SK-N-SH (cell line): ENCODE measurements around the gene MAG. TPM values are rescaled to one million over a fixed set of nuclear protein-coding genes. Genes with fewer than 3 reads are reported as not detected.

Experiments
- CTCF ChIA-PET: fragments of 300-600, 350-600 bp; formaldehyde crosslinking; extraction: SDS; loops from one replicate; lab custom pipeline; 2021; lab: Yijun Ruan, JAX
- POLR2A ChIA-PET: fragments of 350-600 bp; sonication (Branson Sonifier 250); formaldehyde crosslinking; extraction: SDS; loops from one replicate; lab custom pipeline; 2020; ENCODE audit warnings: antibody characterized with exemption, inconsistent platforms; lab: Yijun Ruan, JAX
- DNase-seq: peaks from one replicate; pipeline ENCODE4 v3.0.0; 2012
- H2AFZ ChIP-seq: fragments of 200-600 bp; sonication (generic); 2 replicates; pipeline ENCODE4 v1.8.1; 2016; ENCODE audit warnings: antibody characterized with exemption, mild to moderate bottlenecking, low read depth
- H3F3A ChIP-seq: fragments of 200-600 bp; sonication (generic); replicated peaks from 2 replicates; pipeline ENCODE3; 2016; ENCODE audit warnings: antibody characterized with exemption, mild to moderate bottlenecking; ENCODE audit not compliant: insufficient read depth
- H3K27ac ChIP-seq, 2 experiments: fragments of 200-500 bp in 1 of 2; fragments of 200-600 bp in 1 of 2; sonication (Bioruptor generic) in 1 of 2; sonication (generic), shearing (Covaris generic) in 1 of 2; 2 replicates each; pipeline versions ENCODE4 v1.5.1 to v1.6.1; 2014 to 2016; ENCODE audit warnings: low read depth in 2 of 2, inconsistent platforms in 1 of 2, low read length in 1 of 2, mild to moderate bottlenecking in 1 of 2, mixed read lengths in 1 of 2
- H3K27me3 ChIP-seq: fragments of 200-600 bp; sonication (generic), shearing (Covaris generic); 2 replicates; pipeline ENCODE4 v1.6.1; 2016; ENCODE audit warnings: mixed run types; ENCODE audit not compliant: insufficient read depth
- H3K36me3 ChIP-seq, 2 experiments: fragments of 200-500 bp in 1 of 2; fragments of 200-600 bp in 1 of 2; sonication (Bioruptor generic) in 1 of 2; sonication (generic) in 1 of 2; replicated peaks in 1 of 2; 2 replicates each; pipeline versions ENCODE3 to v1.5.1; 2014 to 2016; ENCODE audit warnings: low read length in 1 of 2, mild to moderate bottlenecking in 1 of 2; ENCODE audit not compliant: insufficient read depth in 2 of 2, control insufficient read depth in 1 of 2
- H3K4me1 ChIP-seq, 2 experiments: fragments of 200-500 bp in 1 of 2; fragments of 200-600 bp in 1 of 2; sonication (Bioruptor generic) in 1 of 2; sonication (generic), shearing (Covaris generic) in 1 of 2; 2 replicates each; pipeline versions ENCODE4 v1.5.1 to v1.6.1; 2014 to 2016; ENCODE audit warnings: low read depth in 1 of 2, low read length in 1 of 2, mixed run types in 1 of 2; ENCODE audit not compliant: insufficient read depth in 2 of 2, control insufficient read depth in 1 of 2
- H3K4me2 ChIP-seq: fragments of 200-600 bp; sonication (generic), shearing (Covaris generic); 2 replicates; pipeline ENCODE4 v1.6.1; 2017; ENCODE audit warnings: mixed run types
- H3K4me3 ChIP-seq, 2 experiments: fragments of 200-500 bp in 1 of 2; fragments of 200-600 bp in 1 of 2; sonication (Bioruptor generic) in 1 of 2; sonication (generic), shearing (Covaris generic) in 1 of 2; 2 replicates each; pipeline versions ENCODE4 v1.5.1 to v1.8.1; 2014 to 2016; ENCODE audit warnings: low read depth in 2 of 2, inconsistent platforms in 1 of 2, low read length in 1 of 2, mild to moderate bottlenecking in 1 of 2, mixed read lengths in 1 of 2, moderate library complexity in 1 of 2
- H3K79me2 ChIP-seq: fragments of 200-600 bp; sonication (generic); 2 replicates; pipeline ENCODE4 v1.8.1; 2017; ENCODE audit warnings: mild to moderate bottlenecking; ENCODE audit not compliant: insufficient read depth
- H3K9ac ChIP-seq: fragments of 200-600 bp; sonication (generic); 2 replicates; pipeline ENCODE4 v1.6.1; 2017; ENCODE audit warnings: mixed run types
- H3K9me2 ChIP-seq: fragments of 200-600 bp; sonication (generic); 2 replicates; pipeline ENCODE4 v1.6.1; 2017; ENCODE audit warnings: mixed run types
- H3K9me3 ChIP-seq: fragments of 200-600 bp; sonication (generic); 2 replicates; pipeline ENCODE4 v1.6.1; 2017; ENCODE audit warnings: mixed run types, mild to moderate bottlenecking, moderate library complexity
- H4K20me1 ChIP-seq: fragments of 200-600 bp; sonication (generic); 2 replicates; pipeline ENCODE4 v1.6.1; 2017; ENCODE audit warnings: mild to moderate bottlenecking, mixed run types; ENCODE audit not compliant: insufficient read depth
- CTCF ChIP-seq: fragments of 200-600 bp; sonication (generic); IDR thresholded peaks from 2 replicates; pipeline ENCODE4 v1.6.1; 2017; ENCODE audit warnings: antibody characterized with exemption, mild to moderate bottlenecking, moderate library complexity
- EP300 ChIP-seq, 2 experiments: IDR thresholded peaks; 2 replicates each; pipeline versions ENCODE4 v1.4.0 to v1.6.1; 2012; ENCODE audit warnings: borderline replicate concordance in 1 of 2, low read depth in 1 of 2, low read length in 1 of 2
- EZH2phosphoT487 ChIP-seq: fragments of 200-600 bp; sonication (generic); IDR thresholded peaks from 2 replicates; pipeline ENCODE4 v1.6.1; 2017; ENCODE audit warnings: low read depth, mixed run types, mild to moderate bottlenecking, antibody characterized with exemption, moderate library complexity, borderline replicate concordance
- FOSL2 ChIP-seq: IDR thresholded peaks from 2 replicates; pipeline ENCODE4 v1.4.0; 2012; ENCODE audit warnings: low read depth, mild to moderate bottlenecking, moderate library complexity, borderline replicate concordance
- GABPA ChIP-seq: IDR thresholded peaks from 2 replicates; pipeline ENCODE4 v1.4.0; 2012; ENCODE audit warnings: low read depth, mild to moderate bottlenecking
- MAX ChIP-seq: IDR thresholded peaks from 2 replicates; pipeline ENCODE4 v1.4.0; 2012; ENCODE audit warnings: low read depth
- NFIC ChIP-seq: IDR thresholded peaks from 2 replicates; pipeline ENCODE4 v1.4.0; 2012; ENCODE audit warnings: borderline replicate concordance
- PBX3 ChIP-seq: IDR thresholded peaks from 2 replicates; pipeline ENCODE4; 2012
- POLR2AphosphoS5 ChIP-seq: IDR thresholded peaks from 2 replicates; pipeline ENCODE4 v1.6.1; 2012; ENCODE audit warnings: low read depth, low read length
- REST ChIP-seq: IDR thresholded peaks from 2 replicates; pipeline ENCODE4 v1.6.1; 2012; ENCODE audit warnings: mild to moderate bottlenecking, low read depth, low read length, moderate library complexity
- SIN3A ChIP-seq: IDR thresholded peaks from 2 replicates; pipeline ENCODE4 v1.6.1; 2012; ENCODE audit warnings: low read depth, mild to moderate bottlenecking, low read length, moderate library complexity, borderline replicate concordance
- SMC3 ChIP-seq: IDR thresholded peaks from 2 replicates; pipeline ENCODE4 v1.6.1; 2012; ENCODE audit warnings: low read depth, low read length, improper control_type of control experiment
- TEAD4 ChIP-seq: IDR thresholded peaks from 2 replicates; pipeline ENCODE4 v1.4.0; 2012; ENCODE audit warnings: mild to moderate bottlenecking, borderline replicate concordance; ENCODE audit not compliant: insufficient read depth
- USF1 ChIP-seq: IDR thresholded peaks from 2 replicates; pipeline ENCODE4 v1.4.0; 2012; ENCODE audit warnings: low read depth, borderline replicate concordance
- ZBTB33 ChIP-seq: IDR thresholded peaks from 2 replicates; pipeline ENCODE4 v1.4.0; 2012; ENCODE audit warnings: low read depth, borderline replicate concordance
- WGBS: methylation state at CpG from one replicate; pipeline ENCODE4 v1.1.6; 2017; ENCODE audit warnings: low lambda C conversion rate; 5-methylcytosine and 5-hydroxymethylcytosine counted together
- polyA plus RNA-seq, 3 experiments: library from polyadenylated mRNA; depleted of rRNA; stranded (reverse); fragments of >200 nt; gene quantifications; 2 replicates each; pipeline ENCODE4 v1.2.3, GENCODE V29; 2012

Gene MAG
- polyA plus RNA-seq, 1 of the 3 experiments (the other 2 are of a cell fraction), result not detected

GRCh38 chr19:35265900-35266519 is 26.0 kb upstream of the MAG start:
- peaks cover 4% of the 10 kb centered on the region for H3F3A ChIP-seq
- POLR2A ChIA-PET, result no interaction called here
- no peak for DNase-seq
- no peak overlapping the region for H3K4me3 ChIP-seq
- H3K4me1 ChIP-seq, result peaks cover 4 to 25% of the 10 kb centered on the region in 2 experiments; a peak in 1 of 4 replicates
- WGBS, result 93% methylated on average over 10 of the region's 10 CpGs
- no peaks in the 10 kb centered on the region for H3K9me3 ChIP-seq
- CTCF ChIA-PET, result interaction anchor here (0.6 to 1.8 kb wide), 5 partner anchors 52 to 229 kb away, joined by 3 to 9 read pairs (median 4); partner anchors contain the start of genes FXYD7 and LGI4
- H3K4me2 ChIP-seq, result no peak overlapping the region
- no peaks in the 10 kb centered on the region; the same call in 1 of the 2 replicates for H3K27me3 ChIP-seq
- no peaks in the 10 kb centered on the region for H4K20me1 ChIP-seq
- no peak for TF ChIP-seq NFIC
- no peak for TF ChIP-seq SIN3A
- no peak for TF ChIP-seq FOSL2
- no peak for TF ChIP-seq SMC3
- TF ChIP-seq MAX, result no peak
- TF ChIP-seq EP300 (IDR thresholded peaks at IDR 0.05; ENCODE audit: borderline replicate concordance in 1 of 2, low read depth in 1 of 2, low read length in 1 of 2), result no peak
- TF ChIP-seq ZBTB33, result no peak
- no peak for TF ChIP-seq TEAD4
- no peak for TF ChIP-seq USF1
- TF ChIP-seq EZH2phosphoT487, result no peak
- no peak for TF ChIP-seq PBX3
- no peak for TF ChIP-seq REST
- no peak for TF ChIP-seq POLR2AphosphoS5
- TF ChIP-seq GABPA, result no peak
- no peak for TF ChIP-seq CTCF
- H3K27ac ChIP-seq, result no peak overlapping the region
- peaks cover 22% of the 10 kb centered on the region for H3K79me2 ChIP-seq
- no peak overlapping the region for H2AFZ ChIP-seq
- H3K36me3 ChIP-seq, result peaks cover 8 to 14% of the 10 kb centered on the region in 2 experiments
- no peak overlapping the region for H3K9ac ChIP-seq
- H3K9me2 ChIP-seq, result no peaks in the 10 kb centered on the region
